ENCODE measurements around the gene TMPRSS5.

- TF ChIP-seq CTCF (IDR thresholded peaks at IDR 0.05; ENCODE audit: poor library complexity, severe bottlenecking) (no peak), REST (IDR thresholded peaks at IDR 0.05; ENCODE audit: borderline replicate concordance) (no peak), POLR2AphosphoS5 (IDR thresholded peaks at IDR 0.05) (no peak)
These were observed 67.7 kb downstream of the TMPRSS5 start for GRCh38 chr11:113638376-113638775.
